HG02885 (cell line): ENCODE data around the gene GFAP.

Source experiments
- ATAC-seq: cut with Tn5 transposase; IDR thresholded peaks from one replicate; pipeline ENCODE4 v1.9.1; 2021; ENCODE audit warnings: mild to moderate bottlenecking; ENCODE audit not compliant: unreplicated experiment, poor library complexity

Gene GFAP

DNA sequence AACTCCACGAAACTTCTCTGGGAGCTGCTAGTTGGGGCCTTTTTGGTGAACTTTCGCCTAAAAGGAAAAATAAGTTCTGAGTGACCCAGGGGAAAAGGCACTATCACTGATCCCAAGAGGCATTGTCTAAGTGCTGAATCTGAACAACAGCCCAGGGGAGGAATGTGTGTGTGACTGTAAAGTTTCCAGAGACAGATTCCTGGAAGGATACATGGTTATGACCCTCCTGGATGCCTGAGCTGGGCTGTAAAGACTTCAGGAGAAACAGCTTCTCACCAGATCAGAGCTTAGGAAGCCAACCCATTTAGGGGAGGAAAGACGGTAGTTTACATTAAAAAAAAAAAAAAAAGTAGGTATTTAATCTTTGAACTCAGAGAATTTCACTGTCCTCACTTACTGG lies 47.5 kb downstream of the GFAP start:
- ATAC-seq = no peak

DNA sequence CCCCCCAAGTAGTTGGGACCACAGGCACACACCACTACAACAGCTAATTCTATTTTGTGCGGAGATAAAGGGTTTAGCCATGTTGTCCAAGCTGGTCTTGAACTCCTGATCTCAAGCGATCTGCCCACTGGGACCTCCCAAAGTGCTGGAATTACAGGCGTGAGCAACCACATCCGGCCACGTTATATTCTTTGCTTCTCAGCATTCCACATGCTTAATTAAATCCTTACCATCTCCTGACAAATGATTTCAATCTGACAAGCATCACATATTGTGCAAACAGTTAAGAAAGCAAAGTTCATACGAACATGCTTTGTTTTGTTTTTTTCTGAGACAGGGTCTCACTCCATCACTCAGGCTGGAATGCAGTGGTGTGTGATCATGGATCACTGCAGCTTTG lies 49.4 kb downstream of the GFAP start:
- ATAC-seq = no peak

DNA sequence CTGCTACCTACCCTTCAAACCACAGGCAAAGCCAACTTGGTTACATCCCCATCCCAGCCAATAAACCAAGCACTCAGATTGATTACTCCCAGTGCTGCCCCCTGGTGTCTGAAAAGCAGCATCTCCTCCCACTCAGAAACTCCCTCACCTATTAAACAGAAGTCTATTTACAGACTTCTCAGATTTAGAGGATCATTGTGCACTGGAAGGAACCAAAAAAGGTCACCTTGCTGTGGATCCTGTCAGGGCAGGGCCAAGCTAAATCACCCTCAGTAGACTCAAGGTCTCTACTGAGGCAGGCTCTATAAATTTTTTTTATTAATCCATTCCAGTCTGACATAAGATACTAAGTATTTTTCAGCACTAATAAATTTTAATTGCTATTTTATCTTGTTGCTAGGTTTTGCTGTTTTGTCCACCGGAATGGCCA lies 50.1 kb downstream of the GFAP start:
- ATAC-seq = no peak

DNA sequence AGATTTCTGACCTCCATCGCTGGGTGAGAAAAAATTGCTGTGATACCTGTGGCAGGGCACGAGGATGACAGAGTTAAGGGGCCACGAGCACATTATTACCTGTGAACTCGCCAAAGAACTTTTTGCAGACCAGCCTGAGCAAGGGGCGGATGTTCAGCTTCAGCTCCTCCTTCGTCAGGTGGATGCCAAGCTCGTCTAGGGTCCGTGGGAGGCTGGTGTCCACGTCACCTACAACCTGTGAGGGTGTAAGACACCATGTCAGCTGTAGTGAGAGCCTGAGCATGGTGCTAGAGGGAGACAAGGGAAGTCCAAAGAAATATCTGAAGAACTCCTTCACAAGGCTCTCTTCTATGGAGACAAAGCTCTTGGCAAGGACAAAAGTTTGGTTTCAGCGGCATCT lies 50.5 kb downstream of the GFAP start:
- no peak for ATAC-seq

DNA sequence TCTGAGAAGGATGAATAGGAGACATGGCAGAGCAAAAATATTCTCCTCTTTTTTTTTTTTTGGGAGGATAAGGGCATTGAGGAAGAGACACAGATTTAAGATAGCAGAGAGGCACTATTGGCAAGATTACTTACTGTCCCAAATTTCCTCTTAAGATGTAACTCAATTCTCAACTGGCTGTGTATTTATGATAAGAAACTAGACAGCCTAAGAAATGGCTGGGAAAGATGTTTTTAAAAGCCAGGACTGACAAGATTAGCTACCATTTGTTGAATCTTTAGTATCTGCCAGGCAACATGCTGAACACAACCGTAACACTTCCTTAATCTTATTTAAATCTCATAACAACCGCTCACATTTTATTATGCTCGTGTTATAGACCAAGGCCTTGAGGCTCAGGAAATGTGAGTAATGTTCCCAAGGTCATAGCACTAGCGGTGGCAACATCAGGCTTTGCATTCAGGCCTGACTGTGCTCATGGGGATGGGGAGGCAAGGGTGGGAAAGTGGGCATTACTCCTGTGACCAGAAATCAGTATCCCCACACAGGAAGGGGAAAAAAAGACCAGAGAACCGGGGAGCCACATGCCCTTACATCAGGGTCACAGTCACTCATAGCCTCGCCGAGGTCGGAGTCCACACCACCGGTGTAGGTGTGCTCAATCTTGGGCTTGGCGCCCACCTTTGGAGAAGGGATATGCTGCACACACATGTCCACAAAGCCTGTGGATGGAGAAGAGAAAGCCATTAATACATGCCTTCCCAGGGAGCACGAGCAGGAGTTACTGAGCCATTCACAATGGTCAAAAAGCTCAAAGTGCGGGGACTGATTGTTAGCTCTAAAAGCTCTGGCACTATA lies 52.0 kb downstream of the GFAP start:
- no peak for ATAC-seq

DNA sequence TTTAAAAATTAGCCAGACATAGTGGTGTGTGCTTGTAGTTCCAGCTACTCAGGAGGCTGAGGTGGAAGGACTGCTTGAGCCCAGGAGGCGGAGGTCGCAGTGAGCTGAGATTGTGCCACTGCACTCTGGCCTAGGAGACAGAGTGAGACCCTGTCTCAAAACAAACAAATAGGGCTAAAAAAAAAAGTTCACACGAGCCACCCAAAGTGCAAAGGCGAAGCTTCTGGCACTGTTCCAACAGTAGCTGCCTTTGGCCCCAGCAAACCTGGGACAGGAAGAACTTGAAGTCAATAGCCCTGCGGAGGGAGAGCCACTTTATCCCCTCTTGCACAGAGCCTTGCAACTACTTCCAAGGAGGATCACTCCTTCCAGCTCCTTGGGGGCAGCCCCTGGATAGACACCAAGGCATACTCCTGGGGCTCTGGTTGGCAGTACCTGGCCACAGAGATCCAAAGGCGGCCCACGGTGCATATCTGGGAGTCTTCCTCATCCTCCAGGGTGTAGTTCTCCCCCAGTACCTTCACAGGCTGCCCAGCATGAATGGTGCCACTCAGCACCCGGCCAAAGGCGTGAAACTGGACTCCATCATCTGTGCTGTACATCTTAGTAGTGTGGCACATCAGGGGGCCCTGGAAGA lies 52.9 kb downstream of the GFAP start:
- no peak for ATAC-seq

DNA sequence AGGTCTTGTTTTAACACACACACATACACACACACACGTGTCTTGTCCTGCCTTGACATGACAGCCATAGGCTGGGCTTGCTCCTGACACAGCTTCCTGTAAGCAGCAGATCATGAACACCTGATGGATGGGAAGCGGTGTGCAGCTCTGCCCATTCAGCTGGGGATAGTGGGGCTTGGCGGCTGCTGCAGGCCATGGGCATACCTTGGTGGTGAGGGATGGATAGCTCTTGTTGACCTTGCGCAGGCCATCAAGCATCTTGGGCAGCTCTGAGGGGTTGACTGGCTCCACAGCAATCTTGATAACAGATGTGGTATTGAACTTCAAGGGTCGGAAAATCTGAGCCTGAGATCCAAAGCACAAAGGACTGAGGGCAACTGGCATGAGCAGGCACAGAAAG lies 55.6 kb downstream of the GFAP start:
- no peak for ATAC-seq

DNA sequence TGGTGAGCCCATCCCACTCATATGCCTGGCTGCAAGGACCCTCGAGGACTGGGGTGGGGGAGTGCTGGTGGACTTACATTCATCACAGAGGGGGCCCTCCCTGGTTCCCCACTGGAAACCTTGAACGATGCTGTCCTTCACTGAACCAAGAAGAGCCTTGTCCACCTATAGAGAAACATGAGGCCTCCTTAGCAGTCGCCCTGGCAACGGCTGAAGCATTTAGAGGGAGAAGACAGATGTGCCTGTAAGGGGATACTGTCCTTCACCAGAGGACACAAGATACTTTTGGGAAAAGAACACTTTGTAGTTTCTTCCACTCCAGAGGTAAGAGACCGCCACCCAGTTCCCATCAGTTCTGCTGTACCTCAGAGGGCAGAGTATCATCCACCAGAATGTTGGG lies 61.1 kb downstream of the GFAP start:
- no peak for ATAC-seq
